Liver (tissue), 3 donors: ENCODE results near the gene MVP.

ENCODE experiments used
- GABPA ChIP-seq, 2 donors: IDR thresholded peaks in 1 of 2; conservative IDR thresholded peaks in 1 of 2; 2 replicates each; pipeline ENCODE4 v1.6.1; 2016; ENCODE audit warnings: antibody characterized with exemption in 2 of 2, mild to moderate bottlenecking in 1 of 2, moderate library complexity in 1 of 2
- RAD21 ChIP-seq, 2 donors: IDR thresholded peaks; 2 replicates each; pipeline ENCODE4 v1.6.1; 2016; ENCODE audit warnings: antibody characterized with exemption in 2 of 2, mild to moderate bottlenecking in 2 of 2
- TAF1 ChIP-seq: conservative IDR thresholded peaks from 2 replicates; pipeline ENCODE4 v1.6.1; 2016; ENCODE audit warnings: antibody characterized with exemption, mild to moderate bottlenecking
- YY1 ChIP-seq: IDR thresholded peaks from 2 replicates; pipeline ENCODE4 v1.6.1; 2016; ENCODE audit warnings: antibody characterized with exemption, mild to moderate bottlenecking
- TF ChIP-seq, protein P1 (sequence below): fragments of 150-350 bp; IDR thresholded peaks from 2 replicates; pipeline ENCODE4 v1.5.1; 2017; ENCODE audit warnings: improper control_type of control experiment, low read depth, low read length; ENCODE audit not compliant: missing input control
- TF ChIP-seq, protein P2 (sequence below): IDR thresholded peaks from 2 replicates; pipeline ENCODE4 v1.6.1; 2016; ENCODE audit warnings: antibody characterized with exemption, mild to moderate bottlenecking
- TF ChIP-seq, protein P3 (sequence below): IDR thresholded peaks from 2 replicates; pipeline ENCODE4 v1.6.1; 2016; ENCODE audit warnings: antibody characterized with exemption
- TF ChIP-seq, protein P4 (sequence below): IDR thresholded peaks from 2 replicates; pipeline ENCODE4 v1.6.1; 2016; ENCODE audit warnings: antibody characterized with exemption
- donor health status: healthy.
- donor health status: healthy.

DNA sequence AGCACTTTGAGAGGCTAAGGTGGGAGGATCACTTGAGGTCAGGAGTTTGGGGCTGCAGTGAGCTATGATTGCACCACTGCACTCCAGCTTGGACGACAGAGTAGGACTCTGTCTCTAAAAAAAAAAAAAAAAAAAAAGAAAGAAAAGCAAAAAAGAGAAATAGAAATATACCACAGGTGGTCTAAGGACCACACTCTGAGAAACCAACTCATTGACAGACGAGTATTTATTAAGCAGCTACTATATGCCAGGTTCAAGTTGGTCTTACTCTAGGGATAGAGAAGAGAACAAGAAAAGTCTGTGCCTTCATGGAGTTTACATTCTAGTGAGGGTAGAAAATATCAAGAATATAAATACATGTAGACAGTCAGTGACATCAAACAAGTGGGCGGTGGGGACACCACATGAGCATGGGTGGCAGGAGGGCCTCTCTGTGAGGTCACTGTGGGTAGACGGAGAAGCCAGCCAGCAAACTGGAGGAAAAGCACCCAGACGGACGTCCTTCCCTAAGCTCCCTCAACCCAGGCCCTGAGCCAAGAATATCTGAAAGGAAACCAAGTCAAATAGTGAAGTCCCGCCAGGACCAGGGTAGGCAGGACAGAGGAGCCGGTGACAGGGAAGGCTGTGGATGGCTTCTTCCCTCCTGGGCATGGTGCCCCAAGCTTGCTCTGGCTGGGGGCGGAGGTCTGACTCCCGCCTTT, 38.0 kb downstream of the MVP start:
- TF ChIP-seq, protein P1, sequence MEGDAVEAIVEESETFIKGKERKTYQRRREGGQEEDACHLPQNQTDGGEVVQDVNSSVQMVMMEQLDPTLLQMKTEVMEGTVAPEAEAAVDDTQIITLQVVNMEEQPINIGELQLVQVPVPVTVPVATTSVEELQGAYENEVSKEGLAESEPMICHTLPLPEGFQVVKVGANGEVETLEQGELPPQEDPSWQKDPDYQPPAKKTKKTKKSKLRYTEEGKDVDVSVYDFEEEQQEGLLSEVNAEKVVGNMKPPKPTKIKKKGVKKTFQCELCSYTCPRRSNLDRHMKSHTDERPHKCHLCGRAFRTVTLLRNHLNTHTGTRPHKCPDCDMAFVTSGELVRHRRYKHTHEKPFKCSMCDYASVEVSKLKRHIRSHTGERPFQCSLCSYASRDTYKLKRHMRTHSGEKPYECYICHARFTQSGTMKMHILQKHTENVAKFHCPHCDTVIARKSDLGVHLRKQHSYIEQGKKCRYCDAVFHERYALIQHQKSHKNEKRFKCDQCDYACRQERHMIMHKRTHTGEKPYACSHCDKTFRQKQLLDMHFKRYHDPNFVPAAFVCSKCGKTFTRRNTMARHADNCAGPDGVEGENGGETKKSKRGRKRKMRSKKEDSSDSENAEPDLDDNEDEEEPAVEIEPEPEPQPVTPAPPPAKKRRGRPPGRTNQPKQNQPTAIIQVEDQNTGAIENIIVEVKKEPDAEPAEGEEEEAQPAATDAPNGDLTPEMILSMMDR: no peak
- no peak for TF ChIP-seq TAF1
- TF ChIP-seq YY1: no peak
- TF ChIP-seq, protein P2, sequence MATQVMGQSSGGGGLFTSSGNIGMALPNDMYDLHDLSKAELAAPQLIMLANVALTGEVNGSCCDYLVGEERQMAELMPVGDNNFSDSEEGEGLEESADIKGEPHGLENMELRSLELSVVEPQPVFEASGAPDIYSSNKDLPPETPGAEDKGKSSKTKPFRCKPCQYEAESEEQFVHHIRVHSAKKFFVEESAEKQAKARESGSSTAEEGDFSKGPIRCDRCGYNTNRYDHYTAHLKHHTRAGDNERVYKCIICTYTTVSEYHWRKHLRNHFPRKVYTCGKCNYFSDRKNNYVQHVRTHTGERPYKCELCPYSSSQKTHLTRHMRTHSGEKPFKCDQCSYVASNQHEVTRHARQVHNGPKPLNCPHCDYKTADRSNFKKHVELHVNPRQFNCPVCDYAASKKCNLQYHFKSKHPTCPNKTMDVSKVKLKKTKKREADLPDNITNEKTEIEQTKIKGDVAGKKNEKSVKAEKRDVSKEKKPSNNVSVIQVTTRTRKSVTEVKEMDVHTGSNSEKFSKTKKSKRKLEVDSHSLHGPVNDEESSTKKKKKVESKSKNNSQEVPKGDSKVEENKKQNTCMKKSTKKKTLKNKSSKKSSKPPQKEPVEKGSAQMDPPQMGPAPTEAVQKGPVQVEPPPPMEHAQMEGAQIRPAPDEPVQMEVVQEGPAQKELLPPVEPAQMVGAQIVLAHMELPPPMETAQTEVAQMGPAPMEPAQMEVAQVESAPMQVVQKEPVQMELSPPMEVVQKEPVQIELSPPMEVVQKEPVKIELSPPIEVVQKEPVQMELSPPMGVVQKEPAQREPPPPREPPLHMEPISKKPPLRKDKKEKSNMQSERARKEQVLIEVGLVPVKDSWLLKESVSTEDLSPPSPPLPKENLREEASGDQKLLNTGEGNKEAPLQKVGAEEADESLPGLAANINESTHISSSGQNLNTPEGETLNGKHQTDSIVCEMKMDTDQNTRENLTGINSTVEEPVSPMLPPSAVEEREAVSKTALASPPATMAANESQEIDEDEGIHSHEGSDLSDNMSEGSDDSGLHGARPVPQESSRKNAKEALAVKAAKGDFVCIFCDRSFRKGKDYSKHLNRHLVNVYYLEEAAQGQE: no peak
- TF ChIP-seq, protein P3, sequence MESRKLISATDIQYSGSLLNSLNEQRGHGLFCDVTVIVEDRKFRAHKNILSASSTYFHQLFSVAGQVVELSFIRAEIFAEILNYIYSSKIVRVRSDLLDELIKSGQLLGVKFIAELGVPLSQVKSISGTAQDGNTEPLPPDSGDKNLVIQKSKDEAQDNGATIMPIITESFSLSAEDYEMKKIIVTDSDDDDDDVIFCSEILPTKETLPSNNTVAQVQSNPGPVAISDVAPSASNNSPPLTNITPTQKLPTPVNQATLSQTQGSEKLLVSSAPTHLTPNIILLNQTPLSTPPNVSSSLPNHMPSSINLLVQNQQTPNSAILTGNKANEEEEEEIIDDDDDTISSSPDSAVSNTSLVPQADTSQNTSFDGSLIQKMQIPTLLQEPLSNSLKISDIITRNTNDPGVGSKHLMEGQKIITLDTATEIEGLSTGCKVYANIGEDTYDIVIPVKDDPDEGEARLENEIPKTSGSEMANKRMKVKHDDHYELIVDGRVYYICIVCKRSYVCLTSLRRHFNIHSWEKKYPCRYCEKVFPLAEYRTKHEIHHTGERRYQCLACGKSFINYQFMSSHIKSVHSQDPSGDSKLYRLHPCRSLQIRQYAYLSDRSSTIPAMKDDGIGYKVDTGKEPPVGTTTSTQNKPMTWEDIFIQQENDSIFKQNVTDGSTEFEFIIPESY: no peak
- TF ChIP-seq RAD21 (IDR thresholded peaks at IDR 0.05): no peak
- no peak for TF ChIP-seq GABPA (IDR thresholded peaks at IDR 0.05 in 1 of 2, conservative IDR thresholded peaks at IDR 0.05 in 1 of 2)
- TF ChIP-seq, protein P4, sequence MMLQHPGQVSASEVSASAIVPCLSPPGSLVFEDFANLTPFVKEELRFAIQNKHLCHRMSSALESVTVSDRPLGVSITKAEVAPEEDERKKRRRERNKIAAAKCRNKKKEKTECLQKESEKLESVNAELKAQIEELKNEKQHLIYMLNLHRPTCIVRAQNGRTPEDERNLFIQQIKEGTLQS: no peak
